HG03460 (cell line): ENCODE data around the gene SNTB2.
"Not testable (repeated sequence)": the region's sequence is repeated elsewhere in the genome, so short reads cannot be mapped to it uniquely, and the experiment has no call there.

ENCODE experiments used
- ATAC-seq: cut with Tn5 transposase; IDR thresholded peaks from one replicate; pipeline ENCODE4 v1.9.1; 2021; ENCODE audit not compliant: unreplicated experiment

Gene SNTB2

GRCh38 chr16:69186642-69187445 lies at the start of gene SNTB2:
Gene SNTB2 (plus strand): TSS chr16:69187164. CDS start chr16:69187167, 3 bp downstream.
- ATAC-seq: peak; percentile 85

GRCh38 chr16:69138608-69139007 lies 48.4 kb upstream of the SNTB2 start:
- no peak for ATAC-seq

GRCh38 chr16:69139464-69139863 lies 47.5 kb upstream of the SNTB2 start:
- ATAC-seq: not testable (repeated sequence)

GRCh38 chr16:69141014-69141413 lies 46.0 kb upstream of the SNTB2 start:
- ATAC-seq: no peak

- ATAC-seq: no peak
Measured at GRCh38 chr16:69141936-69142335, 45.0 kb upstream of the SNTB2 start.

GRCh38 chr16:69143116-69143515 lies 43.8 kb upstream of the SNTB2 start:
- no peak for ATAC-seq

GRCh38 chr16:69145658-69146057 lies 41.3 kb upstream of the SNTB2 start:
- ATAC-seq: no peak

- ATAC-seq: not testable (repeated sequence)
Measured at GRCh38 chr16:69149621-69150020, 37.3 kb upstream of the SNTB2 start.

GRCh38 chr16:69150146-69150865 lies 36.7 kb upstream of the SNTB2 start:
- no peak for ATAC-seq

GRCh38 chr16:69157196-69157595 lies 29.8 kb upstream of the SNTB2 start:
- no peak for ATAC-seq

GRCh38 chr16:69160192-69160591 lies 26.8 kb upstream of the SNTB2 start:
- ATAC-seq: no peak

GRCh38 chr16:69165584-69165983 lies 21.4 kb upstream of the SNTB2 start:
- ATAC-seq: no peak

- ATAC-seq: no peak
Measured at GRCh38 chr16:69166221-69166833, 20.6 kb upstream of the SNTB2 start.

- no peak for ATAC-seq
Measured at GRCh38 chr16:69166946-69167930, 19.7 kb upstream of the SNTB2 start.

- ATAC-seq: no peak
Measured at GRCh38 chr16:69169051-69169450, 17.9 kb upstream of the SNTB2 start.

- no peak for ATAC-seq
Measured at GRCh38 chr16:69169607-69170352, 17.2 kb upstream of the SNTB2 start.

- no peak for ATAC-seq
Measured at GRCh38 chr16:69171325-69172084, 15.5 kb upstream of the SNTB2 start.

GRCh38 chr16:69176033-69176800 lies 10.7 kb upstream of the SNTB2 start:
- ATAC-seq: no peak
